ENCODE results near the gene PAX8.
A peak's percentile ranks its signal among the peaks of the same experiment; 100 is the strongest.

Gene PAX8

DNA sequence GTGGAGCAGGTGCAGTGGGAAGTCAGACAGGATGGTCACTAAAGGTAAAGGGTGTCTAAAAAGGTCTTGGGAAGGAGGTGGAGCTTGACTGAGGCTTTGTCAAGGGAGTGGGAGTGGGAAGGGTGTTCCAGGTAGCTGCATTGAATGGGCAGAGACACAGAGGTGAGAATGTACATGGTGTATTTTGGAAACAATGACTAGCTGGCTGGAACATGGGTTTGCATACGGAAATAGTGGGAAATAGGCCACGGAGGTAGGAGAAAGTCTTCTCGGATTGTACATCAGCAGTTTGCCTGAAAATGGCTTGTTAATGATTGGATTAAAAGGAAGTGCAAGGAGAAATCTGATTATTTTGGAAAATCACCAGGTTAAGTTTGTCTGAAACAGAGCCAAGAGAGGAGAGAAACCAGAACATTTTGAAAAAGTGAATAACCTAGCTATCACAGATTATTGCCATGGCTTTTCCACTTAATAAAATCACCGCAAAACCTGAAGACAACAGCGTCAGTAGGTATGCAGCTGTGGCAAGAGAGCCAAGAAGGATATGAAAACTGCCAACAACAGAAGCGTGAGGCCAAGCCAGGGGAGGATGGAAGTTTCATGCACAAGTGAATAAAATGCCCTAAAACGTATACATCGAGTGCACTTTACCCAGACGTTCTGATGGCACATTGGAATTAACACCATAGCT, 13.9 kb downstream of the PAX8 start:
- DNase-seq = no peak

DNA sequence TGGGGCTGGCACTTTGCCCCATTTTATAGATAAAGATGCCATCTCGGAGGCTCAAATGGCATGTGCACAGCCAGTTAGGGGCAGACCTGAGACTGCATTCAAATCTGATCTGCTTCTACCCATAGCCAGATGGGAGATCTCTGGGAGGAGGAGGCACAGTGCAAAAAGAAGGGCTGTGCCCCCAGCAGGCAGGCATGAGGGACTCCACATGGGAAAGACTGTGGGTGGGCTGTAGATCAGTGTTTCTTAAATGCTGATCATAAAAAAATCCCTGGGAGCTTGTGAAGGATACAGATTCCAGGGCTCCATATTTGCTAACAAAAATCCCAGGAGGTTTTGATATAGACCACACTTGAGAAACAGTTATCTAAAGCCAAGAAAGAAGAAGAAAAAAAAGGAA, 15.2 kb downstream of the PAX8 start:
- DNase-seq = no peak

- no peak for DNase-seq
Measured at GRCh38 chr2:113260991-113261390, 17.7 kb downstream of the PAX8 start.

- no peak for DNase-seq
Measured at GRCh38 chr2:113258471-113259147, 20.1 kb downstream of the PAX8 start.

DNA sequence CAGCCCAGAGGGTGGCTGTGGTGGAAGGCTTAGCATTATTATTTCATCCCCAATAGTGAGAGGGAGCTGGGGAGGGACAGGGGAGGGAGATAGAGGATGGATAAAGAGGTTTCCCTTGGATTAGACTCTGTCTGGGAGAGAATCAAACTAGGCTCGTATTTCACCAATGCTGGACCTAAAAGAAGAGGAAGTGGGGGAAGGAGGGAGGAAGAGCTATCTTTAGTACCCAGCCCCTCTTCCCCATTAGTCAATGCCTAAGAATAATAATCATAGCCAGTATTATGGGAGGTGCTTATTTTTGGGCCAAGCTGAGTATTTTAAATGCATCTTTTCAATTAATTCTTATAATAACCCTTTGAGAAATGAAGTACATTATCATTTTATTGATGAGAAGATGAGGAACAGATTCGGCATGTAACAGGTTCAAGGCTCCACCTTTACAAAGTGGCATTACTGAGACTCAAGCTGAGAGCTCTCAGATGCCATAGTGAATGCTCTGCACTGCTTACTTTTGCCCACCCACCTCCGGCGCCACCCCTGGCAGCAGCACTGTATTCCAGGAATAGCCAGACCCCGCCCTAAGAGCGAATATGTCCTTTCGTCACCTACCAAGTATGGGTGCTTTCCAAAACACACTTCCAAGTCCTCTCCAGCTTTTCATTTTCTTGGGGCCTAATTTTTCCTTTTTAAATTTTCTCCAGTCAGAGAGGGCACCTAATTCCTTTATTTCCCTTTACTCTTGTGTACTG, 21.0 kb downstream of the PAX8 start:
- DNase-seq = no peak

DNA sequence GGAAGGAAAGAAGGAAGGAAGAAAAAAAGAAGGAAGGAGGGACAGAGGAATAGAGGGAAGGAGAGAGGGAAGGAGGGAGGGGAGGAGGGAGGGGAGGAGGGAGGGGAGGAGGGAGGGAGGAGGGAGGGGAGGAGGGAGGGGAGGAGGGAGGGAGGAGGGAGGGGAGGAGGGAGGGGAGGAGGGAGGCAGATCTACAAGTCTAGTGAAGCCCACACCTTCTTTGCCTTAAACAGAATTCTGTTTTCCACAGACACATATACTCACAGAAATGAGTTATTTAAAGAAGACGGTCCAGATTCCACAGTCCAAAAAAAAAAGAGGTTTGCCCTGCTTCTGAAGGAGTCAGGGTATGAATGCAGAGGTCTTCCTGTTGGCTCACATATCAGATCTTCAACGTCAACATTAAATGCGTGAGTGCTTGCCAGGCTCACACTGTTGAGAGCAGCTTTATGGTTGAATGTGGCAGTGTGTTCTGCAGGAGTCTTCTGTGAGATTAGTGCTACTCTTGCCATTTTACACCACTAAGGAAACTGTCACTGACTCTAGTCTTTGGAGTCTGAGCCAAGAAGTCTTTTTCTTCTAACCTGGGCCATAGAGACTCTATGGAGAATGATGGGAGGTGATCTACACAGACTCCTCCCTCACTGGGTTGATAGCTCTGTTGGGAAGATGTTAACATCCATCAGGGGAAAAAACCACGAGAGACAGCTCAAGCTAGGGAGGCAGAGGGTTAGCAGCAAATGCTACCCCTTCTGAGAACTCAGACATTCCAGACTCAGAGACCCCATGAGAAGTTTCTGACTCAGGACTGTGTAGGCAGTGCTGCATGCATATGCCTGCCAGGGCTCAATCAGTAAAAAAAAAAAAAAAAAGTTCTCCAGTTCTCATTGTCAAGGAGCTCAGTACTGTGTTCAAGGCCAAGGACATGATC, 23.3 kb downstream of the PAX8 start:
- DNase-seq = peak in 2 of 6 experiments; percentile 11 to 25

GRCh38 chr2:113253453-113253852, 25.3 kb downstream of the PAX8 start:
- no peak for DNase-seq

- DNase-seq = no peak
Measured at GRCh38 chr2:113252047-113252590, 26.6 kb downstream of the PAX8 start.

DNA sequence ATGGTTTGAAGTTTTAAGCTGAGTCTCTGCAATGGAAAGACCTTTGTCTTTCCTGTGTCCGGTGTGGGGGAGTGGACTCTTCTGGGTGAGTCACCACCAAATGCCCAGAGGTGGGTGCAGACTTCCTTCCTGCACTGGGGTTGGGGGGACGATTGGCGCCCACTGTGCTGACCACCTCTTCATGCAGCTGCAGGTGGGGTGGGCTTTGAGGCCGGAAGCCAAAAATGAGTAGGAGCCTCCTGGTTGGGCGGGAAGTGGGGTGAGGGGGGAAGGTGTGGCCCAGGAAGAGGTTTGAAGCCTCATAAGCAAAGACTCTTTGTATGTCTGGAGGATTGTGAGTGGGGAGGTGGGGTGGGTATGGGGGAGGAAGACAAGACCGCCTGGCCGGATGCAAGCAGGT, 27.6 kb downstream of the PAX8 start:
- peak in 5 of 6 experiments; percentile 5 to 54 (median 38) for DNase-seq

GRCh38 chr2:113248997-113249770, 29.5 kb downstream of the PAX8 start:
- peak; percentile 40 to 83 (median 66) for DNase-seq

DNA sequence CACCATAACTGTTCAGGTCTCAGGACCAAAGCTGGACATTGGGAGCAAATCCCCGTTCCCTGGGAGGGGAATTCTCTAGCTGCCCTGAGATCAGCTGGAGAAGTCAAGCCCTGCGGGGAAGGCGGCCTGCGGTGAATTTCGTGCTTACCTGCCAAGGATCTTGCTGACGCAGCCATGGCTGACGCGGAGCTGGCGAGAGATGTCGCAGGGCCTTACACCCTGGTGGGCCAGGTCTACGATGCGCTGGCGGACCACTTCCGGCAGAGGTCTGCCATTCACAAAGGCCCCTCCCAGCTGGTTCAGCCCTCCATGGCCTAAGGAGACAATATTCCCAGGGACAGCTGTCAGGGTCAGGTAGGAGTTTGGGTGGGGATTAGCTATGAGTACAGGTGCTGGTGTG, 32.1 kb downstream of the PAX8 start:
- DNase-seq = no peak

- DNase-seq = no peak
Measured at GRCh38 chr2:113245276-113245711, 33.4 kb downstream of the PAX8 start.

DNA sequence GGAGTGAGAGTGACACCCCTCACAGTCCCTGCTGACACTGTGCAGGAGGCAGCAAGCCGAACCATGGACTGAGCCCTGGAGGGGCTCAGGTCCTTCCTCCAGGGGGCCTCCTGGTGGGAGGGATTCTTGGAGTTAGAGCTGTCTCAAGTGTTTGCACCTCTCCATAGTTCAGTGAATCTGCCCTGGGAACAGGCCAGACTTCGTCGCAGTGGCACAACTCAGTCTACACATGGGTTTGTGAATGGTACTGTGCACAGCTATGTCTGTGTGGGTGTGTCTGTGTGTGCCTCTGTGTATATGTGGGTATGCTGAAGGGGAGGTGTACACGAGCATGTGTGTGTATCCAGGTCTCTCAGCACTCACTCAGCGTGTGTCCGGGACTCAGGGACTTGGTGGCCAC, 36.4 kb downstream of the PAX8 start:
- DNase-seq = no peak

GRCh38 chr2:113240915-113241911, 37.5 kb downstream of the PAX8 start:
- DNase-seq = no peak

- no peak for DNase-seq
Measured at GRCh38 chr2:113240150-113240914, 38.4 kb downstream of the PAX8 start.

- DNase-seq = no peak
Measured at GRCh38 chr2:113238871-113239839, 39.6 kb downstream of the PAX8 start.

GRCh38 chr2:113237604-113238160, 41.0 kb downstream of the PAX8 start:
- no peak for DNase-seq
